Activated gamma-delta T cell (primary cell): ENCODE results near the gene SLIT3.

Experiments used
- DNase-seq: peaks from one replicate; lab custom pipeline; 2025; lab: John Stamatoyannopoulos, UW

SLIT3 gene

DNA sequence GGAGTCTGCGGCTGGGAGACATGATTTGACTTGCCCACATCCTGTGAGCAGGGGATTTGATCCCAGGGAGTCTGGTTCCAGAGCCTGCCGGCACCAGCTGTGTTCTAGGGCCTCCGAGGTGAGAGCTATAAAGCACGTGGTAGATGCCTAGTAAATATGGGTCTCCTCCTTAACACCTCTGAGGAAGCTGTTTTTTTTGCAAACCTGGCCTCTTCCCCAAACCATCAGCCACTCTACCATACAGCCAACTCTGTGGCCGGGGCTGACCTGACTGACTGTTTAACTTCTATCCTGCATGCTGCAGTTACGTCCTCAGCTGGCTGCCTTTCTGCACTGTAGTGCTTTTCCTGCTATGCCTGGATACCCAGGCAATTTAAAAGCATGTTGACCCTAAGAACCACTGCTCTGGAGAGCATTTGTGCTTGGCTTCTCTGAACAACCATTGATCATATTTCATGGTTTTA, 220.5 kb downstream of the SLIT3 start:
- no peak for DNase-seq

- DNase-seq = no peak
Observed at GRCh38 chr5:169079697-169080096, 221.2 kb downstream of the SLIT3 start.

GRCh38 chr5:169074839-169075238, 226.1 kb downstream of the SLIT3 start:
- no peak for DNase-seq

- no peak for DNase-seq
Observed at GRCh38 chr5:169072233-169072632, 228.7 kb downstream of the SLIT3 start.

DNA sequence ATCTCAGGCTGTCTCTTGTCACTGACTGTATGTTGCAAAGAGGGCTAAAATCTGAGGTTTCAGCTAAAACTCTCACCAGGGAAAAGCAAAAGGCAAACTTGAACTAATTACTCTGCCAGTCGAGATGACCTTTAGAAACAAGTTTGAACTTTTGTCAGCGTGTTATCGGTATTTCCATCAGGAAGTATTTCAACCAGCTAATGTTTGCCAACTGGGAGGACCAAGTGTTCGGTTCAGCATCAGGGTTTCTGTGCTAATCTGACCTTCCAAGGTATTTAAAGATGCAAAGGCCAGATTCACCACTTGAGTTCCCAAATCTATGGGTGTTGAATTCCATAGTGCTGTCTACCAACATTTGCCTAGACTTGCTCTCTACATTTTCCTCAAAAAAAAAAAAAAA, 230.5 kb downstream of the SLIT3 start:
- no peak for DNase-seq

- no peak for DNase-seq
Observed at GRCh38 chr5:169067751-169068173, 233.2 kb downstream of the SLIT3 start.

DNA sequence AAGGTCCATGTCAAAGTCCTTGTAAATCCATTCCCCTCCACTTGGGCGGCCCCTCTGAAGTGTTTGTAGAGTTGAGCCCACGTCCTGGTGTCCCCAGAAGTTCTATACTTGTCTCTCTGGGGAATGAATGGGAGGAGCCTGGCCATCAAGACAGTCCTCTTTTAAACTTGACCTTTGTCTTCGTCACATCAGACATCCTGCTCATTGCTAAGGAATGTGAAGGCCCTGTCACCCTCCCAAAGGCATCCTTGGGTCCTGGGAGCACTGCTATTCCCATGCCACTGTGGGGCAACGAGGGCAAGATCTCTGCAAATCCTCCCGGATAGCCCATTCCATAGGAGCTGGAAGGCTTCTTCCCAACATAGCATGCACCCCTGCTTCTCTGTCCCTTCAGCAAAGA, 235.5 kb downstream of the SLIT3 start:
- no peak for DNase-seq

- no peak for DNase-seq
Observed at GRCh38 chr5:169064093-169064492, 236.8 kb downstream of the SLIT3 start.

DNA sequence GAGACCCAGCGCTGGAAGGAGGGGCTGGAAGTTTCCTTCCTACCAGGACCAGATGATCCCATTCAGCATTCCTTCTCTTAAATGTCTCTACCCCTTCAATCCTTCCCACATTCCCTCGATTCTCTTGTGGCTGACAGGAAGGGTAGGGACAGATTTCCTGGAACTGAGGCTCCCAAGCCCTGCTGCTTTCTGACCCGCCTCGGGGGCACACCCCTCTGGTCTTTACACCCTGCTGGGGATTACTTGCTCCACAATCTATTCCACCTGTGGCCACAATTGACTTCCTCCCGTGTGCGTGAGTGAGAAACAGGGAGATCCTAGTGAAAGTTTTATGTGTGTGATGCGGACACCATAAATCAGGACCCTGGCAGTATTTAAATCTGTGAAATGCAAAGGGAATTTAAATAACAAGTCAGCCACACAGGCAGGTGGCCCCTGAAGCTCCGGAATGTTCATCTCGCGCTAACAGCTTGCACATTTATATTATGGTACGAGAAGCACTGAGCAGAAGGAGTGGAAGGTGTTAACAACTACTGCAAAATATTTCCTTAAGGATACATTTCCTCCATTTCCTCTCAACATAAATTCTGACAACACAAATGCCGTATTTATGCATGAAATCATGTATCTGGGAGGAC, 237.5 kb downstream of the SLIT3 start:
- DNase-seq = no peak

- DNase-seq = no peak
Observed at GRCh38 chr5:169062690-169063089, 238.2 kb downstream of the SLIT3 start.

DNA sequence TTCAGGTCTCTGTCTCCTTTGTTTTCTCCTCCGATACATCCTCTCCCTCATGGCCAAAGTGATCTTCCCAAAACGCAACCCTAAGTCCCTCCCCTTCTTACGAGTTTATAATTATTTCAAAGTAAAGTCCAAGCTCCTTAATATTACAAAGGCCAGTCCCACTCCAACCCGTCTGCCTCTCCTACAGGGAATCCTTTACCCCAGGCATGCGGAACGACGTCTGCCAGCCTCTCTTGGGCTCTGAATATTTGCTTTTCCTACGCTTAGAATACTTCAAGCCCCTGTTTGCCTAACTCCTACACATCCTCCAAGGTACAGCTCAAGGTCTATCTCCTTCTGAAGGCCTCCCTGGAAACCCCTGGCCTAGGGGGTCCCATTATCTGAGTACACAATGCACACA, 246.4 kb downstream of the SLIT3 start:
- no peak for DNase-seq

- DNase-seq = no peak
Observed at GRCh38 chr5:169052207-169052606, 248.7 kb downstream of the SLIT3 start.

GRCh38 chr5:169051351-169051750, 249.6 kb downstream of the SLIT3 start:
- DNase-seq = no peak

DNA sequence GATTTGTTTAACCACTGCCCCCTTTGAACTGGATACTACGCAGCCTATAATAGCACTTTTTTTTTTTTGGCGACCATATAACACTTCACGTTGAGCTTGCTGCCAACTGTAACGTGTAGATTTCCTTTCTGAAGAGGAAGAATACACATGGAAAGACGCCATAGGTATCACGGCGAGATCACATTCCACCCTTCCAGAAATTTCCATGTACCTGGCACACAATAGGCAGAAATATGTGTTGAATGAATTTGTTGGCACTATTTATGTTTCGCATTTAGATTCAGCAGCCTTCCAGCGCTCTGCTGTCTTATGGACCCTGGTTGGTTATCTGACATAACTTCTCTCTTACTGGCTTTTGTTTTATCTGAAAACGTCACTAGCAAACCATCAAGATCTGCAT, 250.3 kb downstream of the SLIT3 start:
- DNase-seq = no peak

DNA sequence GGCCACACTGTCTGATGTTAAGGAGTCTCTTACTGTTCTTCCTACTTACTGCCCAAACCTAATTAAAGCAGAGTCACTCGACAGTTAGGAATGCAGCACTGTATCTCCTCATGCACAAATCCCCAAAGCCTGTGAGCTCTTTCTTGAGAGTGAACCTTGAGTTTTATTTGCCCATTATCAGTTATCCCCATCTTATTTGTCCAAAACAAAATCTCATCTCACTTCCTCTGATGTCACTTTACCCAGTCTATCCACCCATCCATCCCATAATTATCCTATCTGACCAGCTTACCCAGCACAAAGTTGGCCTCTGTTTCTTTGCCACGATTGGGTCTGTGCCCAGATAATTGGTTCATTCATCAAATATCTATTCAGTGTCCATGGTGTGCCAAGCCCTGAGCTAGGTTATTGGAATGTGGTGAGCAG, 250.8 kb downstream of the SLIT3 start:
- no peak for DNase-seq

GRCh38 chr5:169049712-169050111, 251.2 kb downstream of the SLIT3 start:
- DNase-seq = no peak

- no peak for DNase-seq
Observed at GRCh38 chr5:169048181-169049125, 252.5 kb downstream of the SLIT3 start.

DNA sequence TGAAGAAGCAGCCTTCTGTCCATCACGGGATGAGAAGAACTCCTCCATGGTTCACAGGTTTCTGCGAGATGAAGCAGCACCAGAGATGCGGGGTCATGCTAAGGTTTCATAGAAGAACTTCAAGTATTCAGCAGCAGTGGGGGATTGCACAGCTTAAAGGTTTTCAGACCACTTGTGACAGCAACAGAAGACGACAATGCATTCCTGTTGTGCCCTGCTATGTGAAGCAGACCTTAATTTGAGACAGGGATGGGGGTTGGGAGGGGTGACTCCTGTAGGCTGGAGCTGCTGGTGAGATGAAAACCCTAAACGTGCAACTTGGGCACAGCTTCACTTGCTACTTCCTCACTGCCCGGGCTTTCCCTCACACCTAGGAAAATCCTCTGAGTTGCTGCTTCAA, 256.0 kb downstream of the SLIT3 start:
- no peak for DNase-seq

DNA sequence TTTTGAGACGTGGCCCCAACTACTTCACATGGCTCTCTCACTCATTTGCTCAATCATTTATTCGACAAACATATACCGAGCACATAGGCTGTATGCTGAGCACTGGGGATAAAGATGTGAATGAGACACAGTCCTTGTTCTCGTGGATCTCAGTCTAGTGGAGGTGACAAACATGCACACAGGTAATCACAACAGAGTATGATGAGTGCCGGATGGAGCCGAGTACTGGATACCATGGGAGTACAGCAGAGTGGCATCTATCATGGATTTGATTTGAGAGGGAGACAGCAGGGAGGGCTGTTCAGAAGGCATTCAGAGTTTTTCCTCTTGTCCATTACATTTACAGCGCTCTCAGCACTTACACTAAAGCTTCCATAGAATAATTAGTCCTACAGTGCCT, 259.8 kb downstream of the SLIT3 start:
- DNase-seq = no peak

DNA sequence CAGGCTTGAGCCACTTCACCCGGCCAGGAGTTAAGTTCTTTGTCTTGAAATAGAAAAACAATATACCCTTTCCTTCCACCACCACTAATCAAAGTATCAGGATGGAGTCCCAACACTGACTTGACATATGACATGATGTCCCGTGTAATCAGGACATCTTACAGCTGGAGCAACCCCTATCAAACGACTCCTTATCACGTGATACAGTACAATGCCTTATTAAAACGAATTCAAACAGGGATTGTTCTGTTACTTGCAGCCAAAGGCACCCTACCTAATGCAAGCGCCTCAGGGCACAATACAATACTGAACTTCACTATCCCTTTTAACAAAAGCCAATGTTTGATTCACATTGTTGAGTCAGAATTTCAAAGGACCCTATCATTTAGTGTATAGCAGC, 261.3 kb downstream of the SLIT3 start:
- DNase-seq = no peak

DNA sequence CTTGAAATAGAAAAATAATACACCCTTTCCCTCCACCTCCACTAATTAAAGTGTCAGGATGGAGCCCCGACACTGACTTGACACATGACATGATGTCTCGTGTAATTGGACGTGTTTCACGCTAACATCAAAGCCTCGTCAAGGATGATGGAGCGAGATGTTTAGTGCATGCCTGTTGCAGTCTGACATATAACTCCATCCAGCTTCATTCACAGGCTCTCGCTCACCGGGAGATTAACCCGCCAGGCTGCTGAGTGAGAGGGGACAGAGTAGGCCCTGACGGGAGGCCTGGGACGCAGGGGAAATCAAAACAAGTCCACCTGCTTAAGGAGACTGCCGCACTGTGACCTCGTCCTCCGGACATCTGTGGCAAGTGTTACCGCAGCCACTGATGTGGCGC, 263.5 kb downstream of the SLIT3 start:
- no peak for DNase-seq

DNA sequence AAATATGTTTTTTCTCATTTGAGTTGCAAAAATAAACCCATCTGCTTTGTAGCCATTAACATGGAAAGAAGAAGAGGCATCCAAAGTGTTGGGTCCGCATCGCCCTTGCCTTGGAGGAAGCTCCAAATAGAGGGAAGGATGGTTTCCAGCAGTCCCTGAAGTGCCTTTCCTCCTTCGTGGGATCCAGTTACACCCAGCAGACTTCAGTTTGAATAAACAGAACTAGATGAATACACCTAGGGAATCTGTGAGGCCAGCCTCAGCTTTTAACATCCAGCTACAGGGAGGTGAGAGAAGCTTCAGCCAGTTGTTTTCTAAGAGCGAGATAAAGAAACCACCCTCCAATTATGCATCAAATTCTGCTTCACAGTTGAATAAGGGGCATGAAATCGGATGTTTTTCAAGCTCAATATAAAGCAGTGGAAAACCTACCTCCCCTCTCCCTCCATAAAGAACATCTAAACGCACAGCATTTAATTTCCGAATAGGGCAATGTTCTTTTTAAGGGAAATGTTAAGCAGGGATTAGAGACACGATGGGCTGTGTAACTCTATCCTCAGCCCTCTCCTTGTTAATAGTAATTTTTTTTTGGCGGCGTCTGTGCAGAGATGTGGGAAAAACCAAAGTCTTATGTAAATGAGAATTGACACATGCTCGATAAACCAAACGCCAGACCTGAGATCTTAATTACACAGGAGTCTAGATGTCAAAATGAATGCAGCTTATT, 264.7 kb downstream of the SLIT3 start:
- no peak for DNase-seq
